DOHH2 (cell line): ENCODE measurements around the gene LNX2.

ENCODE experiments used
- CTCF ChIP-seq: fragments of 200-600 bp; sonication (generic); IDR thresholded peaks from one replicate; pipeline ENCODE4 v1.5.1; 2014; ENCODE audit warnings: antibody characterized with exemption, mild to moderate bottlenecking, low read depth, low read length; ENCODE audit not compliant: poor library complexity, severe bottlenecking
- EZH2phosphoT487 ChIP-seq: fragments of 200-600 bp; sonication (generic); IDR thresholded peaks from 2 replicates; pipeline ENCODE4 v1.6.1; 2017; ENCODE audit warnings: borderline replicate concordance, mild to moderate bottlenecking, antibody characterized with exemption, low read length, moderate library complexity, mixed read lengths

DNA sequence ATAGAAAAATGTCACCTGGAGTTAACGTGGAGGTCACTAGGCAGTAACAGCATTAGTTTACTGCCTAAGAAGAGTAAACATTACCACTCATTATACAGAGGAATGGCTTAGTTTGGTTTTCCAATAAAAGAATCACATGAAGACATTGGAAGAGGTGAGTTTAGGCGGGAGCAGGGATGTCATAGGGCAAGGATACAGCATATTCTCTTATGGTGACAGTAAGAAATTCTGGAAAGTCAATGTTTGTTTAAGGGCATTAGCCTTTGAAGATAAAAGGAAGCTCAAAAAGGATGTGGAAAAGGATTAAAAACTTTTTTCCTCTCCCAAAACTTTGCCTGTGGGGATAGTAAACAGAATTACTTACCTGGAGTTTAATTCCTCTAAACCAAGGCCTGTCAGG is 5.5 kb upstream of the LNX2 start:
- TF ChIP-seq CTCF (no peak), EZH2phosphoT487 (no peak)
